Neuron (in vitro differentiated cells): ENCODE measurements around the gene DTD2.

Experiments used
- H2AFZ ChIP-seq: one replicate; pipeline ENCODE4 v1.6.1; 2013; ENCODE audit warnings: low read depth, mild to moderate bottlenecking, inconsistent platforms, low read length, moderate library complexity
- H3K27me3 ChIP-seq: one replicate; pipeline ENCODE4 v1.6.1; 2013; ENCODE audit warnings: low read length; ENCODE audit not compliant: insufficient read depth
- H3K36me3 ChIP-seq: one replicate; pipeline ENCODE4 v1.6.1; 2013; ENCODE audit warnings: low read length; ENCODE audit not compliant: insufficient read depth
- H3K4me1 ChIP-seq: one replicate; pipeline ENCODE4 v1.6.1; 2013; ENCODE audit warnings: low read length; ENCODE audit not compliant: insufficient read depth
- H3K4me3 ChIP-seq: 2 replicates; pipeline ENCODE4 v1.5.1; 2013; ENCODE audit warnings: mild to moderate bottlenecking, low read length, moderate library complexity
- H3K9me3 ChIP-seq: one replicate; pipeline ENCODE4 v1.6.1; 2013; ENCODE audit warnings: low read length

The DTD2 gene

GRCh38 chr14:31435276-31435675 is 22.0 kb downstream of the DTD2 start:
- H3K4me3 ChIP-seq, result no peak overlapping the region
- H3K9me3 ChIP-seq, result no peaks in the 10 kb centered on the region

DNA sequence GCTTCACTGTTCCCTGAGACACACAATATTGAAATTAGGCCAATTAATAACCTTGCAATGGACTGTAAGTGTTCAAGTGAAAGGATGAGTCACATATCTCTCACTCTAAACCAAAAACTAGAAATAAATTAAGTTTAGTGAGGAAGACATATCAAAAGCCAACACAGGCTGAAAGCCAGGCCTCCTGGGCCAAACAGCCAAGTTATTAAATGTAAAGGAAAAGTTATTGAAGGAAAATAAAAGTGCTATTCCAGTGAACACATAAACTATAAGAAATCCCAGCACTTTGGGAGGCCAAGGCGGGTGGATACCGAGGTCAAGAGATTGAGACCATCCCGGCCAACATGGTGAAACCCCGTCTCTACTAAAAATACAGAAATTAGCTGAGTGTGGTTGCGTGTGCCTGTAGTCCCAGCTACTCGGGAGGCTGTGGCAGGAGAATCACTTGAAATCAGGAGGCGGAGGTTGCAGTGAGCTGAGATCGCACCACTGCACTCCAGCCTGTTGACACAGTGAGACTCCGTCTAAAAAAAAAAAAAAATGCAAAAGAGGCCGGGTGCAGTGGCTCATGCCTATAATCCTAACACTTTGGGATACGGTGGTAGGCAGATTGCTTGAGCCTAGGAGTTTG is 26.6 kb downstream of the DTD2 start:
- no peaks in the 10 kb centered on the region for H3K27me3 ChIP-seq
- H3K36me3 ChIP-seq, result no peaks in the 10 kb centered on the region
- no peak overlapping the region for H2AFZ ChIP-seq
- H3K9me3 ChIP-seq, result no peaks in the 10 kb centered on the region
- H3K4me1 ChIP-seq, result peaks cover 5% of the 10 kb centered on the region
- no peak overlapping the region for H3K4me3 ChIP-seq

More at GRCh38 chr14:31435276-31435675, 22.0 kb downstream of the DTD2 start:
- Histone ChIP-seq H2AFZ (no peak overlapping the region), H3K4me1 (peaks cover 15% of the 10 kb centered on the region), H3K27me3 (no peaks in the 10 kb centered on the region), H3K36me3 (no peaks in the 10 kb centered on the region)

GRCh38 chr14:31429791-31430190 is 27.5 kb downstream of the DTD2 start:
- H3K27me3 ChIP-seq, result no peaks in the 10 kb centered on the region
- H3K36me3 ChIP-seq, result no peaks in the 10 kb centered on the region
- H3K4me3 ChIP-seq, result no peak overlapping the region
- peaks cover 8% of the 10 kb centered on the region for H3K4me1 ChIP-seq
- no peak overlapping the region for H2AFZ ChIP-seq
- no peaks in the 10 kb centered on the region for H3K9me3 ChIP-seq

DNA sequence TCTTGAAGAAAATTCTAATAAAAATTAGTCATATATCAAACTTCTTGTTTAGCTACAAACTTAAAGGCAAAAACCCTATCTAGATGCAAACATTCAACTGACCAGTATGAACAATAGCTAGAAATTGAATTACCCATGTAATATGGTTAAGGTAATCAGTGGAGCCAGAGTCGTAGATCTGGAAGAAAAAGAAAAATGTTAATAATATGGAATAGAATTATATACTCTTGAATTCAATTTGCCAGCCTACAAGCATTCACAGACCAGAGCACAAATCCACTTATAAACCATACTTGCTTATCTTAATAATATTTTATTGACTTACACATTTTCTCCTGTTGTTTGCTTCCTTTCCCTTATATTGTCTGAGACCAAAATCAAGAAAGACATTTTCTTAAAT is 29.3 kb downstream of the DTD2 start:
- no peak overlapping the region for H3K4me3 ChIP-seq
- H2AFZ ChIP-seq, result no peak overlapping the region
- H3K4me1 ChIP-seq, result peaks cover 8% of the 10 kb centered on the region
- H3K36me3 ChIP-seq, result no peaks in the 10 kb centered on the region
- H3K27me3 ChIP-seq, result no peaks in the 10 kb centered on the region
- H3K9me3 ChIP-seq, result no peaks in the 10 kb centered on the region

- Histone ChIP-seq H3K27me3 (no peaks in the 10 kb centered on the region), H3K4me1 (peaks cover 8% of the 10 kb centered on the region), H2AFZ (peak overlapping the region; percentile 63), H3K4me3 (no peak overlapping the region), H3K36me3 (no peaks in the 10 kb centered on the region), H3K9me3 (no peaks in the 10 kb centered on the region)
Observed at GRCh38 chr14:31426663-31427062, 30.6 kb downstream of the DTD2 start.

DNA sequence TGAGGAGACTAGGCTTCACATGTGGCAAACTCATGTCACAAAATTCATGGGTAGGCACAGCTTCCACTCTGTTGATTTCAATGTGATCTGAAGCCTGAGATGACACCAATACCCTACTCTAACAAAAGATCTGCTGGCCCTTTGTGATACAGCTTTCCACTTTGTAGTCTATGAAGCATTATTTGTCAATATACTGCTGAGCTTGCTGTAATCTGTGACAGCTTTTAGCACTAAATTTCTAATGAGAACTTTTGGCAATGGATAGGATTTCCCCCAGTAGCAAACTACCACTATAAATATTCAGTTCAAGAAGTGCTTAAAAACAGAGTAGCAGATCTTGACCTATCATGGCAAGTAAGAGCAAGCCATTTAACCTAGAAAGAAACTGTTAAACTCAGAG is 31.4 kb downstream of the DTD2 start:
- Histone ChIP-seq H3K36me3 (no peaks in the 10 kb centered on the region), H3K27me3 (no peaks in the 10 kb centered on the region), H3K4me3 (no peak overlapping the region), H2AFZ (peak overlapping the region; percentile 63), H3K9me3 (no peaks in the 10 kb centered on the region), H3K4me1 (peaks cover 8% of the 10 kb centered on the region)

GRCh38 chr14:31421200-31421599 is 36.1 kb downstream of the DTD2 start:
- Histone ChIP-seq H2AFZ (peak overlapping the region; percentile 64), H3K4me1 (peaks cover 16% of the 10 kb centered on the region), H3K4me3 (peak overlapping the region; percentile 97), H3K36me3 (no peaks in the 10 kb centered on the region), H3K27me3 (no peaks in the 10 kb centered on the region), H3K9me3 (no peaks in the 10 kb centered on the region)

DNA sequence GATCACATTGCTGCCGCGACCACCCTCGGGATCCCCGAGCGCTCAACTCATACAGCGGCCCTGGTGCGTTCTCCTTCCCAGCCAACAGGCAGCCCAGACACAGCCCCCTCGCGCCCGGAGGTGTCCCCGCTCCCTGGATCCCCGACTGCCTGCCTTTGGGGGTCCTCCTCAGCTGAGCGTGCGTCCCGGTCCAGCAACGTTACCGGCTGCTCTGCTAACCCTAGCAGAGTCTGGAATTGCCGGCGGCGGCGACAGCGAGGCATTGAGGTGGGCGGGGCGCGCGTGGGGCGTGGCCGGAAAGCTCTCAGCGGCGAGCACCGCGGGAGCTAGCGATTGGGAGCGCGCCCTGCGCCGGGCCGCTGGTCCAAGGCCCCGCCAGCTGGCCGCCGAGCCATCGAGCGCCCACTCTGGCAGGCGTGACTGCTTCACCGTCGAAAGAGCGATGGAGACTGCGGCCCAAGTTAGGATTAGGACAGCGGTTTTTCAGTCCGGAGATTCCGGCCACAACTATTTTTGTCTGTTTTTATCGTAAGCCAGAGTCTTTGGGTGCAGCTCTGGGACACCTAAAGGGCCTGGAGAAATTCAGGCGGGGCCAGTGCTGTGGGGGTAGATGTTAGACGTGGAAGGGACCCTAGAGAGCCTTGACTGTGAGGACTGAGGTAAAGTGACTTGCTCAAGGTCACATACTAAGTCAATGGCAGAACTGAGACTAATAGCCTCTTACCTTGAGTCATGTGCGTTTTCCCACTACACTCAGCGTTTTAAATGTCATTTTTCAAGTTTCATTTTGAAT is 36.8 kb downstream of the DTD2 start, which contains the start of gene HEATR5A:
Gene HEATR5A, minus strand, starts transcription at position 232 of the 793 bp plus-strand sequence. CDS start 17,575 bp downstream, outside the sequence.
- H3K36me3 ChIP-seq, result no peaks in the 10 kb centered on the region
- peak within 1 kb of the TSS; percentile 90 for H2AFZ ChIP-seq
- peak within 1 kb of the TSS; percentile 97 for H3K4me3 ChIP-seq
- no peaks in the 10 kb centered on the region for H3K9me3 ChIP-seq
- H3K4me1 ChIP-seq, result peaks cover 9% of the 10 kb centered on the region
- no peaks in the 10 kb centered on the region for H3K27me3 ChIP-seq

DNA sequence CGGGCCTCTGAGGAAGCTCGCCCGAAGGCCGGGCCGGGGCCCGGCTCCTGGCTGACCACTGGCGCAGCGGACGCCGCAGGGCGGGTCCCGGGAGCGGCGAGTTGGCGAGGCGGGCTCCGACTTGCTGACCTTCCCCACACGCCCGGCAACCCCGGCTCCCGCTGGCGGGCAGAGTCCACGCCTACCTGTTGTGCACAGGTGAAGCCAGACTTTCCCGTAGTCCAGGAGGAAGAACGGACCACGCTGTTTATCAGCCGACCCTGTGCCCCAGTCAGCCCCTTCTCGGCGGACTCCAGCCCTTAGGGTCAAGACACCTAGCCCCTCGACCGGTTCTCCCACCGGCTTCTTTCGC is 37.4 kb downstream of the DTD2 start:
- Histone ChIP-seq H2AFZ (peak overlapping the region; percentile 90), H3K9me3 (no peaks in the 10 kb centered on the region), H3K4me3 (peak overlapping the region; percentile 97), H3K27me3 (no peaks in the 10 kb centered on the region), H3K4me1 (peaks cover 9% of the 10 kb centered on the region), H3K36me3 (no peaks in the 10 kb centered on the region)

GRCh38 chr14:31419179-31419966 is 37.9 kb downstream of the DTD2 start:
- H3K4me1 ChIP-seq, result peaks cover 9% of the 10 kb centered on the region
- H3K9me3 ChIP-seq, result no peaks in the 10 kb centered on the region
- H3K4me3 ChIP-seq, result peak overlapping the region; percentile 97
- peak overlapping the region; percentile 90 for H2AFZ ChIP-seq
- H3K27me3 ChIP-seq, result no peaks in the 10 kb centered on the region
- no peaks in the 10 kb centered on the region for H3K36me3 ChIP-seq

DNA sequence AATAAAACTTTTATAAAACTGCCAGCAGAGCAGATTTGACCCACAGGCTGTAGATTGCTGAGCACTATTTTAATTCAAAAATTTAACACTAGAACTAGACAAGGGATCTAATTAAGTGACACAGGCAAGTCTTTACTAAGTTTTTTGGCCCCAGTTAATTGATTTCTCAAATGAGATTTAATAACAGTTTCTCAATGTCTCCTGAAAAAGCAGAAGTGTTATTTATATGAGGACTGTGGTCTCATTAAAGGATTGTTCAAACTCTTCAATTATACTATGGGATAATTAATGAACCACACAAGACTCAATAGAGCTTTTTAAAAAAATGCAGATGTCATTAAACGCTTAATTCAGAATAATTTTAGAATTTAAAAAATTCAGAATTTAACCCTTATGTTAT is 38.9 kb downstream of the DTD2 start:
- Histone ChIP-seq H3K36me3 (no peaks in the 10 kb centered on the region), H3K4me1 (peaks cover 9% of the 10 kb centered on the region), H3K9me3 (no peaks in the 10 kb centered on the region), H2AFZ (no peak overlapping the region), H3K27me3 (no peaks in the 10 kb centered on the region), H3K4me3 (peak overlapping the region; percentile 97)

- no peak overlapping the region for H3K4me3 ChIP-seq
- H3K9me3 ChIP-seq, result no peaks in the 10 kb centered on the region
- H3K27me3 ChIP-seq, result no peaks in the 10 kb centered on the region
- peaks cover 8% of the 10 kb centered on the region for H3K4me1 ChIP-seq
- no peak overlapping the region for H2AFZ ChIP-seq
- H3K36me3 ChIP-seq, result no peaks in the 10 kb centered on the region
Observed at GRCh38 chr14:31414190-31414833, 43.0 kb downstream of the DTD2 start.
